ENCODE results near the gene PRELID1. TPM values are rescaled to one million over a fixed set of nuclear protein-coding genes. Genes with fewer than 3 reads are reported as not detected.

Gene PRELID1
- total and polyA plus RNA-seq, 10 donors: 74.5 to 174 (median 128) TPM

GRCh38 chr5:177328545-177329231, 25.1 kb downstream of the PRELID1 start:
- DNase-seq: no peak
- intact Hi-C loops (cut with DNase I; ENCODE audit: low total_unique reads): no loop called here
- H3K27me3 ChIP-seq (replicated peaks in 1 of 7): no peaks in the 10 kb centered on the region
- H3K4me3 ChIP-seq: no peak overlapping the region
- 82 to 94% (median 88%) methylated on average over 19 of the region's 19 CpGs for WGBS, 5 donors
- H3K36me3 ChIP-seq: peaks cover 0 to 75% (median 36%) of the 10 kb centered on the region in 6 donors
- no peaks in the 10 kb centered on the region for H3K9me3 ChIP-seq
- TF ChIP-seq POLR2AphosphoS5 (IDR thresholded peaks at IDR 0.05) (no peak), POLR2A (IDR thresholded peaks at IDR 0.05) (no peak), CTCF (IDR thresholded peaks at IDR 0.05 in 8 of 11, conservative IDR thresholded peaks at IDR 0.05 in 3 of 11) (no peak)
- peak overlapping the region in 5 of 8 donors; percentile 53 to 79 (median 56) for H3K27ac ChIP-seq
- H3K4me1 ChIP-seq: peaks cover 0 to 61% (median 28%) of the 10 kb centered on the region in 6 donors

- Histone ChIP-seq H3K36me3 (peaks cover 0 to 80% (median 46%) of the 10 kb centered on the region in 6 donors), H3K4me3 (no peak overlapping the region)
- peak; percentile 42 for DNase-seq
Observed at GRCh38 chr5:177329883-177330282, 26.3 kb downstream of the PRELID1 start.

GRCh38 chr5:177330991-177331842, 27.6 kb downstream of the PRELID1 start:
- Histone ChIP-seq H3K4me1 (peaks cover 0 to 61% (median 28%) of the 10 kb centered on the region in 6 donors), H3K36me3 (peaks cover 0 to 93% (median 60%) of the 10 kb centered on the region in 6 donors), H3K9me3 (no peaks in the 10 kb centered on the region), H3K4me3 (peak overlapping the region in 1 of 8 donors; percentile 1), H3K27me3 (replicated peaks in 1 of 7) (no peaks in the 10 kb centered on the region), H3K27ac (peak overlapping the region in 4 of 8 donors; percentile 1 to 71 (median 36))
- intact Hi-C loops (cut with DNase I; ENCODE audit: low total_unique reads): no loop called here
- 45 to 57% (median 50%) methylated on average over 26 to 27 of the region's 27 CpGs for WGBS, 5 donors
- TF ChIP-seq CTCF (IDR thresholded peaks at IDR 0.05 in 8 of 11, conservative IDR thresholded peaks at IDR 0.05 in 3 of 11): no peak
- TF ChIP-seq POLR2AphosphoS5 (IDR thresholded peaks at IDR 0.05): peak; percentile 44 to 65 (median 52)
- no peak for TF ChIP-seq POLR2A (IDR thresholded peaks at IDR 0.05)
- peak; percentile 79 for DNase-seq

More at GRCh38 chr5:177329883-177330282, 26.3 kb downstream of the PRELID1 start:
- 79 to 90% (median 86%) methylated on average over 6 of the region's 6 CpGs for WGBS, 5 donors
- peak overlapping the region in 1 of 8 donors; percentile 71 for H3K27ac ChIP-seq
- H3K27me3 ChIP-seq (replicated peaks in 1 of 7): no peaks in the 10 kb centered on the region
- TF ChIP-seq POLR2A (IDR thresholded peaks at IDR 0.05) (no peak), POLR2AphosphoS5 (IDR thresholded peaks at IDR 0.05) (peak in 1 of 3 donors; percentile 8)
- no peaks in the 10 kb centered on the region for H3K9me3 ChIP-seq
- peaks cover 0 to 60% (median 28%) of the 10 kb centered on the region in 6 donors for H3K4me1 ChIP-seq
- intact Hi-C loops (cut with DNase I; ENCODE audit: low total_unique reads): no loop called here

GRCh38 chr5:177332031-177332895, 28.7 kb downstream of the PRELID1 start:
- Histone ChIP-seq H3K4me1 (peaks cover 0 to 67% (median 27%) of the 10 kb centered on the region in 6 donors), H3K9me3 (no peaks in the 10 kb centered on the region), H3K27me3 (replicated peaks in 1 of 7) (no peaks in the 10 kb centered on the region), H3K27ac (peak overlapping the region in 3 of 8 donors; percentile 1 to 71 (median 50)), H3K4me3 (no peak overlapping the region), H3K36me3 (peaks cover 4 to 100% (median 70%) of the 10 kb centered on the region in 6 donors)
- DNase-seq: peak; percentile 74
- intact Hi-C loops (cut with DNase I; ENCODE audit: low total_unique reads): no loop called here
- TF ChIP-seq POLR2A (IDR thresholded peaks at IDR 0.05): no peak
- no peak for TF ChIP-seq CTCF (IDR thresholded peaks at IDR 0.05 in 8 of 11, conservative IDR thresholded peaks at IDR 0.05 in 3 of 11)
- no peak for TF ChIP-seq POLR2AphosphoS5 (IDR thresholded peaks at IDR 0.05)
- 43 to 67% (median 56%) methylated on average over 25 to 35 of the region's 35 CpGs for WGBS, 5 donors
